ENCODE data around the gene S100A13. TPM values are rescaled to one million over a fixed set of nuclear protein-coding genes. Genes with fewer than 3 reads are reported as not detected.
"Not testable (repeated sequence)": the region's sequence is repeated elsewhere in the genome, so short reads cannot be mapped to it uniquely, and the experiment has no call there.

Gene S100A13
- total RNA-seq, 1 donor from 2014 or later, result 126 TPM

GRCh38 chr1:153670257-153670858, 43.1 kb upstream of the S100A13 start:
- peaks cover 23% of the 10 kb centered on the region for H3K36me3 Mint-ChIP-seq (ENCODE audit: unreplicated experiment)
- H3K4me1 Mint-ChIP-seq (ENCODE audit: unreplicated experiment), result peaks cover 18% of the 10 kb centered on the region
- no peak overlapping the region for H3K27ac Mint-ChIP-seq (ENCODE audit: unreplicated experiment)
- H3K27me3 Mint-ChIP-seq (ENCODE audit: unreplicated experiment), result no peaks in the 10 kb centered on the region
- DNase-seq (ENCODE audit: extremely low spot score, unreplicated experiment), result no peak
- TF ChIP-seq CTCF (IDR thresholded peaks at IDR 0.05), result no peak
- no peak overlapping the region for H3K4me3 Mint-ChIP-seq (ENCODE audit: unreplicated experiment)
- no peaks in the 10 kb centered on the region for H3K9me3 Mint-ChIP-seq (ENCODE audit: unreplicated experiment)

- no peak overlapping the region for H3K27ac Mint-ChIP-seq (ENCODE audit: unreplicated experiment)
- peaks cover 18% of the 10 kb centered on the region for H3K4me1 Mint-ChIP-seq (ENCODE audit: unreplicated experiment)
- TF ChIP-seq CTCF (IDR thresholded peaks at IDR 0.05), result no peak
- H3K4me3 Mint-ChIP-seq (ENCODE audit: unreplicated experiment), result no peak overlapping the region
- no peaks in the 10 kb centered on the region for H3K27me3 Mint-ChIP-seq (ENCODE audit: unreplicated experiment)
- peaks cover 30% of the 10 kb centered on the region for H3K36me3 Mint-ChIP-seq (ENCODE audit: unreplicated experiment)
- DNase-seq (ENCODE audit: extremely low spot score, unreplicated experiment), result no peak
- no peaks in the 10 kb centered on the region for H3K9me3 Mint-ChIP-seq (ENCODE audit: unreplicated experiment)
These were observed 42.3 kb upstream of the S100A13 start for GRCh38 chr1:153669606-153670005.

GRCh38 chr1:153668672-153669071, 41.4 kb upstream of the S100A13 start:
- H3K36me3 Mint-ChIP-seq (ENCODE audit: unreplicated experiment), result peaks cover 37% of the 10 kb centered on the region
- H3K27ac Mint-ChIP-seq (ENCODE audit: unreplicated experiment); H3K27me3 Mint-ChIP-seq (ENCODE audit: unreplicated experiment); DNase-seq (ENCODE audit: extremely low spot score, unreplicated experiment); H3K9me3 Mint-ChIP-seq (ENCODE audit: unreplicated experiment): not testable (repeated sequence)
- peak overlapping the region; percentile 44 for H3K4me3 Mint-ChIP-seq (ENCODE audit: unreplicated experiment)
- H3K4me1 Mint-ChIP-seq (ENCODE audit: unreplicated experiment), result peaks cover 18% of the 10 kb centered on the region

GRCh38 chr1:153667439-153667838, 40.1 kb upstream of the S100A13 start:
- Mint-ChIP-seq H3K4me1 (ENCODE audit: unreplicated experiment) (peaks cover 18% of the 10 kb centered on the region), H3K4me3 (ENCODE audit: unreplicated experiment) (no peak overlapping the region), H3K9me3 (ENCODE audit: unreplicated experiment) (no peaks in the 10 kb centered on the region), H3K27ac (ENCODE audit: unreplicated experiment) (no peak overlapping the region), H3K36me3 (ENCODE audit: unreplicated experiment) (peaks cover 41% of the 10 kb centered on the region), H3K27me3 (ENCODE audit: unreplicated experiment) (no peaks in the 10 kb centered on the region)
- no peak for DNase-seq (ENCODE audit: extremely low spot score, unreplicated experiment)
- TF ChIP-seq CTCF (IDR thresholded peaks at IDR 0.05), result no peak

- no peak for TF ChIP-seq CTCF (IDR thresholded peaks at IDR 0.05)
- H3K36me3 Mint-ChIP-seq (ENCODE audit: unreplicated experiment), result peaks cover 53% of the 10 kb centered on the region
These were observed 35.9 kb upstream of the S100A13 start for GRCh38 chr1:153663211-153663610.

GRCh38 chr1:153662269-153662668, 35.0 kb upstream of the S100A13 start:
- no peaks in the 10 kb centered on the region for H3K9me3 Mint-ChIP-seq (ENCODE audit: unreplicated experiment)
- H3K36me3 Mint-ChIP-seq (ENCODE audit: unreplicated experiment), result peaks cover 44% of the 10 kb centered on the region
- no peak for DNase-seq (ENCODE audit: extremely low spot score, unreplicated experiment)
- no peak overlapping the region for H3K27ac Mint-ChIP-seq (ENCODE audit: unreplicated experiment)
- peaks cover 14% of the 10 kb centered on the region for H3K4me1 Mint-ChIP-seq (ENCODE audit: unreplicated experiment)
- H3K4me3 Mint-ChIP-seq (ENCODE audit: unreplicated experiment), result no peak overlapping the region
- H3K27me3 Mint-ChIP-seq (ENCODE audit: unreplicated experiment), result no peaks in the 10 kb centered on the region
- no peak for TF ChIP-seq CTCF (IDR thresholded peaks at IDR 0.05)

More at GRCh38 chr1:153663211-153663610, 35.9 kb upstream of the S100A13 start:
- H3K9me3 Mint-ChIP-seq (ENCODE audit: unreplicated experiment), result no peaks in the 10 kb centered on the region
- H3K4me1 Mint-ChIP-seq (ENCODE audit: unreplicated experiment), result peaks cover 14% of the 10 kb centered on the region
- H3K27me3 Mint-ChIP-seq (ENCODE audit: unreplicated experiment), result no peaks in the 10 kb centered on the region
- H3K27ac Mint-ChIP-seq (ENCODE audit: unreplicated experiment), result no peak overlapping the region
- DNase-seq (ENCODE audit: extremely low spot score, unreplicated experiment), result no peak
- H3K4me3 Mint-ChIP-seq (ENCODE audit: unreplicated experiment), result no peak overlapping the region

All from osteocyte (in vitro differentiated cells).